GM23248 (cell line): ENCODE data around the gene MAPK8IP3.

Source experiments
- EZH2 ChIP-seq: fragments of 200-600 bp; sonication (generic); IDR thresholded peaks from 2 replicates; pipeline ENCODE4 v1.6.1; 2018; ENCODE audit warnings: antibody characterized with exemption, mild to moderate bottlenecking; ENCODE audit not compliant: insufficient read depth, poor library complexity, severe bottlenecking
- EZH2phosphoT487 ChIP-seq: fragments of 200-600 bp; sonication (generic); IDR thresholded peaks from 2 replicates; pipeline ENCODE4 v1.6.1; 2018; ENCODE audit warnings: antibody characterized with exemption, moderate library complexity, mild to moderate bottlenecking, low read depth; ENCODE audit not compliant: insufficient read depth

GRCh38 chr16:1677942-1678499 lies 28.0 kb upstream of the MAPK8IP3 start, which contains the start of gene JPT2:
- TF ChIP-seq EZH2phosphoT487 (no peak), EZH2 (no peak)
